HepG2 (cell line): ENCODE measurements around the gene NMNAT1. TPM values are rescaled to one million over a fixed set of nuclear protein-coding genes. Genes with fewer than 3 reads are reported as not detected.
"Not testable (repeated sequence)": the region's sequence is repeated elsewhere in the genome, so short reads cannot be mapped to it uniquely, and the experiment has no call there.

Experiments
- ATAC-seq: fragments of 200-7000 bp; cut with Tn5 transposase; 3 replicates; pipeline ENCODE4 v1.9.1; 2020; ENCODE audit warnings: mild to moderate bottlenecking, moderate library complexity
- BruUV-seq: library from RNA; stranded (reverse); fragments of 400-500 nt; replicated peaks from 2 replicates; lab custom pipeline; 2021; lab: Mats Ljungman, UMichigan
- CTCF ChIA-PET: fragments of 300-600 bp; formaldehyde crosslinking; extraction: SDS; loops from one replicate; lab custom pipeline; 2021; ENCODE audit warnings: low total read pairs, inconsistent platforms, low intra/inter-chr PET ratio; lab: Yijun Ruan, JAX
- POLR2A ChIA-PET: fragments of 350-600 bp; sonication (Branson Sonifier 250); formaldehyde crosslinking; loops from one replicate; lab custom pipeline; 2020; ENCODE audit warnings: antibody characterized with exemption, inconsistent platforms; lab: Yijun Ruan, JAX
- DNase-seq: peaks from one replicate; pipeline ENCODE4 v3.0.0-alpha.2; 2015; ENCODE audit warnings: low spot score
- FAIRE-seq: peaks from 3 replicates; lab custom pipeline; 2011; peaks lifted over from hg19 to GRCh38; lab: Jason Lieb, UNC
- H2AFZ ChIP-seq: one replicate; pipeline ENCODE4 v1.6.1; 2011; ENCODE audit warnings: low read length, inconsistent platforms
- H3K27ac ChIP-seq: fragments of 300-600 bp; 3 replicates; pipeline ENCODE4 v1.8.0; 2011; ENCODE audit warnings: mixed run types, mild to moderate bottlenecking, mixed read lengths, low read length, inconsistent platforms; ENCODE audit not compliant: insufficient read depth; ENCODE audit errors: extremely low read length
- H3K27me3 ChIP-seq, 2 experiments: fragments of 200-600 bp in 1 of 2; 2 replicates in 1 of 2; 3 replicates in 1 of 2; pipeline versions ENCODE4 v1.6.0 to v1.8.0; 2011; ENCODE audit warnings: low read length in 2 of 2, mild to moderate bottlenecking in 2 of 2, moderate library complexity in 2 of 2, inconsistent platforms in 1 of 2; ENCODE audit not compliant: insufficient read depth in 2 of 2, control insufficient read depth in 1 of 2
- H3K36me3 ChIP-seq, 2 experiments: fragments of 200-600 bp in 1 of 2; replicated peaks in 1 of 2; 2 replicates in 1 of 2; 3 replicates in 1 of 2; pipeline versions ENCODE4 v1.5.1 to v1.8.0; 2011; ENCODE audit warnings: low read length in 2 of 2, inconsistent platforms in 1 of 2; ENCODE audit not compliant: insufficient read depth in 2 of 2, control insufficient read depth in 1 of 2
- H3K4me1 ChIP-seq: 2 replicates; pipeline ENCODE4 v1.5.1; 2012; ENCODE audit warnings: low read length, inconsistent platforms; ENCODE audit not compliant: insufficient read depth
- H3K4me2 ChIP-seq: 2 replicates; pipeline ENCODE4 v1.6.0; 2011; ENCODE audit warnings: low read depth, low read length, inconsistent platforms
- H3K4me3 ChIP-seq, 3 experiments: fragments of 200-600 bp in 1 of 3; sonication (generic), shearing (Covaris generic) in 1 of 3; replicated peaks in 1 of 3; 2 replicates each; pipeline ENCODE4 v1.5.1; 2011 to 2016; ENCODE audit warnings: low read length in 3 of 3, inconsistent platforms in 2 of 3, low read depth in 2 of 3, mild to moderate bottlenecking in 2 of 3, control low read depth in 1 of 3, mixed read lengths in 1 of 3; ENCODE audit not compliant: insufficient read depth in 1 of 3
- H3K79me2 ChIP-seq: one replicate; pipeline ENCODE4 v1.6.1; 2011; ENCODE audit warnings: low read length, inconsistent platforms; ENCODE audit not compliant: insufficient read depth
- H3K9ac ChIP-seq: 2 replicates; pipeline ENCODE4 v1.6.0; 2011; ENCODE audit warnings: mild to moderate bottlenecking, low read depth, low read length, inconsistent platforms; ENCODE audit not compliant: insufficient read depth
- H3K9me3 ChIP-seq: 2 replicates; pipeline ENCODE4 v1.5.1; 2012; ENCODE audit warnings: mild to moderate bottlenecking, low read length
- H4K20me1 ChIP-seq: 2 replicates; pipeline ENCODE4 v1.6.0; 2011; ENCODE audit warnings: inconsistent platforms, mild to moderate bottlenecking, low read length, moderate library complexity; ENCODE audit not compliant: insufficient read depth
- CBX5 ChIP-seq: sonication (generic); formaldehyde crosslinking; IDR thresholded peaks from 2 replicates; pipeline ENCODE4 v1.4.0; 2020; ENCODE audit warnings: missing genetic modification reagents, borderline replicate concordance
- DMAP1 ChIP-seq: IDR thresholded peaks from 2 replicates; pipeline ENCODE4 v1.6.1; 2016
- MEF2D ChIP-seq: sonication (generic); formaldehyde crosslinking; IDR thresholded peaks from 2 replicates; pipeline ENCODE4 v1.5.1; 2020; ENCODE audit warnings: mild to moderate bottlenecking, missing genetic modification reagents
- NFRKB ChIP-seq: fragments of 450-650 bp; IDR thresholded peaks from 2 replicates; pipeline ENCODE4 v1.6.1; 2017
- TCF7L2 ChIP-seq: IDR thresholded peaks from 2 replicates; pipeline ENCODE4 v1.6.1; 2011; ENCODE audit warnings: mild to moderate bottlenecking, low read depth, low read length, moderate library complexity
- ZNF333 ChIP-seq: sonication (generic); formaldehyde crosslinking; IDR thresholded peaks from 2 replicates; pipeline ENCODE4 v1.4.0; 2020; ENCODE audit warnings: mild to moderate bottlenecking, missing genetic modification reagents, borderline replicate concordance
- ZNF468 ChIP-seq: sonication (generic); formaldehyde crosslinking; IDR thresholded peaks from 2 replicates; pipeline ENCODE4 v1.8.0; 2022; ENCODE audit warnings: mild to moderate bottlenecking, moderate library complexity, missing genetic modification reagents
- ZNF770 ChIP-seq: sonication (generic); formaldehyde crosslinking; IDR thresholded peaks from 2 replicates; pipeline ENCODE4 v1.5.0; 2020; ENCODE audit warnings: mild to moderate bottlenecking, missing genetic modification reagents
- ZXDC ChIP-seq: sonication (generic); formaldehyde crosslinking; IDR thresholded peaks from 2 replicates; pipeline ENCODE4 v1.5.0; 2020; ENCODE audit warnings: mild to moderate bottlenecking, missing genetic modification reagents
- WGBS: methylation state at CpG from one replicate; pipeline ENCODE4 v1.1.6; 2017; ENCODE audit warnings: low lambda C conversion rate; 5-methylcytosine and 5-hydroxymethylcytosine counted together
- in situ Hi-C: cut with HindIII; loops from 2 replicates; pipeline ENCODE4 v1.10.0; 2017; ENCODE audit warnings: low pct_unique_long_range_greater_than_20kb; ENCODE audit not compliant: extremely low pct_ligation_motif_present
- intact Hi-C: fragments of 100-400 bp; cut with micrococcal nuclease; formaldehyde crosslinking; loops from one replicate; pipeline ENCODE4 v1.10.0; 2022; ENCODE audit not compliant: unreplicated experiment
- polyA plus RNA-seq, 8 experiments: library from polyadenylated mRNA; depleted of rRNA in 3 of 8; stranded (reverse) in 7 of 8; unstranded in 1 of 8; fragments of >200 nt; fragmentation: Illumina TruSeq in 4 of 8; extraction: Trizol in 4 of 8; gene quantifications; 2 replicates each; pipeline versions ENCODE4 v1.2.1 to v1.2.3, GENCODE V29; 2011 to 2016; ENCODE audit warnings: low read depth in 4 of 8, missing spikeins in 1 of 8, mixed read lengths in 1 of 8; ENCODE audit not compliant: insufficient read depth in 1 of 8
- total RNA-seq, 5 experiments: library from RNA; depleted of rRNA; stranded (reverse); fragments of >200 nt; fragmentation: Illumina TruSeq; extraction: Trizol; gene quantifications; 2 replicates each; pipeline ENCODE4 v1.2.3, GENCODE V29; 2016; ENCODE audit warnings: low read depth in 1 of 5
- TF ChIP-seq, protein P1 (sequence below): sonication (generic); formaldehyde crosslinking; IDR thresholded peaks from 2 replicates; pipeline ENCODE4 v1.4.0; 2020; ENCODE audit warnings: missing genetic modification reagents, borderline replicate concordance

The NMNAT1 gene
- total and polyA plus RNA-seq, 2 of the 13 experiments (the other 11 are each of a cell fraction or from before 2014, with no cell fraction given) = 5.6 to 12.2 TPM

- WGBS = 97% methylated on average over 3 of the region's 3 CpGs
- H3K79me2 ChIP-seq, H3K9ac ChIP-seq, H3K36me3 ChIP-seq, H3K27me3 ChIP-seq, ATAC-seq, H4K20me1 ChIP-seq, FAIRE-seq, DNase-seq, CTCF ChIA-PET, H3K9me3 ChIP-seq, intact Hi-C loops, H3K27ac ChIP-seq, H3K4me3 ChIP-seq, in situ Hi-C loops, BruUV-seq, H2AFZ ChIP-seq, H3K4me2 ChIP-seq: not testable (repeated sequence)
- POLR2A ChIA-PET = interaction anchor here (1.1 to 6.3 kb wide), 3 partner anchors 11 to 26 kb away, joined by 3 to 130 read pairs (median 4); no protein-coding TSS in a partner anchor
- peaks cover 38% of the 10 kb centered on the region for H3K4me1 ChIP-seq
- TF ChIP-seq ZNF770 = peak; percentile 55; the same call in 1 of the 2 replicates
These were observed 25.8 kb upstream of the NMNAT1 start for GRCh38 chr1:9917495-9917894.

DNA sequence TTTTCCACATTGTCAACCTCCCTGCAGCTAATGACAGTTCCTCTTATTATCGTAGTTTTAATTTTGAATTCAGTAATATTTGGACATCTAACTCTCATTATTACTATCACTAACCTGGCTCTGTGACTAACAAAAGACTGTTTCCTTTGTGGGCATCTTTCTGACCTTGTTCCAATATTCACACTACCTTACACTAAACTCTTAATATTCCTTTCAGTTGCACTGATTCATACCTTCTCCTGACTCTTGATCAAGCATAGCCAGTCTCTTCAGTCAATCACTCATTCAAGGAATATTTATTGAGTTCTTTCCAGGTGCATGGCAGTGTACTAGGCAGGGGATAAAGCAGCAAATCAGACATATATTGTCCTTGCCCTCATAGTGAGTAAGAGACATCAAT lies 25.4 kb upstream of the NMNAT1 start:
- FAIRE-seq = no peak
- intact Hi-C loops = no loop called here
- TF ChIP-seq CBX5 (CRISPR knock-in tag) = no peak
- no peak for TF ChIP-seq ZNF468
- TF ChIP-seq DMAP1 (CRISPR knock-in tag) = no peak
- no peak for TF ChIP-seq ZNF333 (CRISPR knock-in tag)
- no peak for TF ChIP-seq MEF2D
- no peak for TF ChIP-seq ZXDC (CRISPR knock-in tag)
- TF ChIP-seq, protein P1, sequence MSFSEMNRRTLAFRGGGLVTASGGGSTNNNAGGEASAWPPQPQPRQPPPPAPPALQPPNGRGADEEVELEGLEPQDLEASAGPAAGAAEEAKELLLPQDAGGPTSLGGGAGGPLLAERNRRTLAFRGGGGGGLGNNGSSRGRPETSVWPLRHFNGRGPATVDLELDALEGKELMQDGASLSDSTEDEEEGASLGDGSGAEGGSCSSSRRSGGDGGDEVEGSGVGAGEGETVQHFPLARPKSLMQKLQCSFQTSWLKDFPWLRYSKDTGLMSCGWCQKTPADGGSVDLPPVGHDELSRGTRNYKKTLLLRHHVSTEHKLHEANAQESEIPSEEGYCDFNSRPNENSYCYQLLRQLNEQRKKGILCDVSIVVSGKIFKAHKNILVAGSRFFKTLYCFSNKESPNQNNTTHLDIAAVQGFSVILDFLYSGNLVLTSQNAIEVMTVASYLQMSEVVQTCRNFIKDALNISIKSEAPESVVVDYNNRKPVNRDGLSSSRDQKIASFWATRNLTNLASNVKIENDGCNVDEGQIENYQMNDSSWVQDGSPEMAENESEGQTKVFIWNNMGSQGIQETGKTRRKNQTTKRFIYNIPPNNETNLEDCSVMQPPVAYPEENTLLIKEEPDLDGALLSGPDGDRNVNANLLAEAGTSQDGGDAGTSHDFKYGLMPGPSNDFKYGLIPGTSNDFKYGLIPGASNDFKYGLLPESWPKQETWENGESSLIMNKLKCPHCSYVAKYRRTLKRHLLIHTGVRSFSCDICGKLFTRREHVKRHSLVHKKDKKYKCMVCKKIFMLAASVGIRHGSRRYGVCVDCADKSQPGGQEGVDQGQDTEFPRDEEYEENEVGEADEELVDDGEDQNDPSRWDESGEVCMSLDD (CRISPR knock-in tag) = no peak
- TF ChIP-seq TCF7L2 = no peak
- TF ChIP-seq NFRKB = no peak

More for the DNA sequence above, 25.4 kb upstream of the NMNAT1 start:
- ATAC-seq (no peak), DNase-seq (no peak)
- no TSS peak for BruUV-seq
- in situ Hi-C loops = no loop called here
- peaks cover 34% of the 10 kb centered on the region for H3K4me1 ChIP-seq
- H4K20me1 ChIP-seq = no peaks in the 10 kb centered on the region
- no peak overlapping the region for H3K9ac ChIP-seq
- H3K9me3 ChIP-seq = no peaks in the 10 kb centered on the region
- H3K27me3 ChIP-seq = no peaks in the 10 kb centered on the region
- ChIA-PET CTCF (no interaction called here), POLR2A (interaction anchor here (1.0 to 6.3 kb wide), 3 partner anchors 11 to 25 kb away, joined by 3 to 130 read pairs (median 3); partner anchors contain the start of genes LZIC and NMNAT1)
- H3K4me2 ChIP-seq = no peak overlapping the region
- no peak overlapping the region for H3K27ac ChIP-seq
- H2AFZ ChIP-seq = no peak overlapping the region
- no peaks in the 10 kb centered on the region for H3K36me3 ChIP-seq
- H3K4me3 ChIP-seq = no peak overlapping the region
- no peaks in the 10 kb centered on the region for H3K79me2 ChIP-seq
- WGBS = 94% methylated on average over 1 of the region's 1 CpG
